Liver (tissue), 9 donors: ENCODE data around the gene KLK3. TPM values are rescaled to one million over a fixed set of nuclear protein-coding genes. Genes with fewer than 3 reads are reported as not detected.

ENCODE experiments used
- DNase-seq: peaks from one replicate; pipeline ENCODE4 v3.0.0-alpha.2; 2017; ENCODE audit warnings: low spot score
- H3K27ac ChIP-seq, 2 donors: one replicate each; pipeline ENCODE4 v1.7.0; 2013; ENCODE audit warnings: inconsistent platforms in 2 of 2, low read length in 2 of 2, control low read depth in 1 of 2, low read depth in 1 of 2, mild to moderate bottlenecking in 1 of 2
- H3K27me3 ChIP-seq, 4 donors: one replicate each; pipeline versions ENCODE4 v1.6.1 to v1.7.0; 2013; ENCODE audit warnings: low read length in 3 of 4, inconsistent platforms in 1 of 4, mild to moderate bottlenecking in 1 of 4, moderate library complexity in 1 of 4; ENCODE audit not compliant: control insufficient read depth in 4 of 4, insufficient read depth in 4 of 4
- H3K36me3 ChIP-seq, 4 donors: one replicate each; pipeline versions ENCODE4 v1.6.1 to v1.7.0; 2013; ENCODE audit warnings: low read length in 3 of 4, mild to moderate bottlenecking in 3 of 4, low read depth in 1 of 4, moderate library complexity in 1 of 4; ENCODE audit not compliant: control insufficient read depth in 4 of 4, insufficient read depth in 3 of 4
- H3K4me1 ChIP-seq, 4 donors: one replicate each; pipeline versions ENCODE4 v1.6.1 to v1.7.0; 2013; ENCODE audit warnings: low read length in 3 of 4, mild to moderate bottlenecking in 3 of 4, moderate library complexity in 1 of 4; ENCODE audit not compliant: control insufficient read depth in 4 of 4, insufficient read depth in 4 of 4
- H3K4me3 ChIP-seq, 3 donors: one replicate each; pipeline versions ENCODE4 v1.6.1 to v1.7.0; 2013; ENCODE audit warnings: low read length in 3 of 3, control low read depth in 1 of 3, low read depth in 1 of 3, mild to moderate bottlenecking in 1 of 3
- H3K9ac ChIP-seq, 2 donors: one replicate each; pipeline ENCODE4 v1.7.0; 2013; ENCODE audit warnings: low read length in 2 of 2, mild to moderate bottlenecking in 2 of 2, moderate library complexity in 2 of 2, control low read depth in 1 of 2, low read depth in 1 of 2
- H3K9me3 ChIP-seq, 4 donors: one replicate each; pipeline versions ENCODE4 v1.6.1 to v1.7.0; 2013; ENCODE audit warnings: low read length in 3 of 4; ENCODE audit not compliant: control insufficient read depth in 4 of 4
- ATF3 ChIP-seq: IDR thresholded peaks from 2 replicates; pipeline ENCODE4 v1.6.1; 2016; ENCODE audit warnings: antibody characterized with exemption
- CTCF ChIP-seq: fragments of 150-350 bp; IDR thresholded peaks from 2 replicates; pipeline ENCODE4 v1.5.1; 2017; ENCODE audit warnings: improper control_type of control experiment, low read depth, low read length; ENCODE audit not compliant: missing input control
- EGR1 ChIP-seq, 2 donors: IDR thresholded peaks; 2 replicates each; pipeline ENCODE4 v1.6.1; 2016 to 2018; ENCODE audit warnings: antibody characterized with exemption in 2 of 2, low read depth in 2 of 2
- FOXA1 ChIP-seq: IDR thresholded peaks from 2 replicates; pipeline ENCODE4 v1.6.1; 2016; ENCODE audit warnings: antibody characterized with exemption
- FOXA2 ChIP-seq: IDR thresholded peaks from 2 replicates; pipeline ENCODE4 v1.6.1; 2016; ENCODE audit warnings: antibody characterized with exemption
- GABPA ChIP-seq, 2 donors: IDR thresholded peaks in 1 of 2; conservative IDR thresholded peaks in 1 of 2; 2 replicates each; pipeline ENCODE4 v1.6.1; 2016; ENCODE audit warnings: antibody characterized with exemption in 2 of 2, mild to moderate bottlenecking in 1 of 2, moderate library complexity in 1 of 2
- HNF4A ChIP-seq, 2 donors: conservative IDR thresholded peaks; 2 replicates each; pipeline ENCODE4 v1.6.1; 2016; ENCODE audit warnings: antibody characterized with exemption in 2 of 2, mild to moderate bottlenecking in 2 of 2
- HNF4G ChIP-seq: IDR thresholded peaks from 2 replicates; pipeline ENCODE4 v1.6.1; 2016; ENCODE audit warnings: antibody characterized with exemption
- JUND ChIP-seq, 2 donors: IDR thresholded peaks; 2 replicates each; pipeline ENCODE4 v1.6.1; 2016; ENCODE audit warnings: antibody characterized with exemption in 2 of 2
- NR2F2 ChIP-seq: IDR thresholded peaks from 2 replicates; pipeline ENCODE4 v1.6.1; 2016; ENCODE audit warnings: antibody characterized with exemption
- RAD21 ChIP-seq, 2 donors: IDR thresholded peaks; 2 replicates each; pipeline ENCODE4 v1.6.1; 2016; ENCODE audit warnings: antibody characterized with exemption in 2 of 2, mild to moderate bottlenecking in 2 of 2
- RXRA ChIP-seq, 2 donors: IDR thresholded peaks; 2 replicates each; pipeline ENCODE4 v1.6.1; 2017 to 2018; ENCODE audit warnings: antibody characterized with exemption in 2 of 2, mild to moderate bottlenecking in 1 of 2
- SP1 ChIP-seq: IDR thresholded peaks from 2 replicates; pipeline ENCODE4 v1.6.1; 2018; ENCODE audit warnings: antibody characterized with exemption, mild to moderate bottlenecking
- TAF1 ChIP-seq: conservative IDR thresholded peaks from 2 replicates; pipeline ENCODE4 v1.6.1; 2016; ENCODE audit warnings: antibody characterized with exemption, mild to moderate bottlenecking
- YY1 ChIP-seq: IDR thresholded peaks from 2 replicates; pipeline ENCODE4 v1.6.1; 2016; ENCODE audit warnings: antibody characterized with exemption, mild to moderate bottlenecking
- ZBTB33 ChIP-seq: IDR thresholded peaks from 2 replicates; pipeline ENCODE4 v1.6.1; 2016; ENCODE audit warnings: antibody characterized with exemption
- WGBS: extraction: QIAGEN DNeasy Blood & Tissue Kit; methylation state at CpG from one replicate; pipeline ENCODE4 v1.1.7; 2013; 5-methylcytosine and 5-hydroxymethylcytosine counted together
- polyA plus RNA-seq, 2 donors: library from polyadenylated mRNA; stranded (reverse) in 1 of 2; unstranded in 1 of 2; fragments of 200-250 nt in 1 of 2; fragments of >200 nt in 1 of 2; fragmentation: Nextera tagmentation in 1 of 2; extraction: Ambion mirVana in 1 of 2; gene quantifications; one replicate each; pipeline versions ENCODE4 v1.2.1 to v1.2.3, GENCODE V29; 2013 to 2015
- total RNA-seq, 2 donors: library from RNA; depleted of rRNA; stranded (reverse); fragments of >200 nt; gene quantifications; one replicate each; pipeline ENCODE4 v1.2.3, GENCODE V29; 2014
- TF ChIP-seq, protein P1 (sequence below): IDR thresholded peaks from 2 replicates; pipeline ENCODE4 v1.6.1; 2016; ENCODE audit warnings: antibody characterized with exemption, mild to moderate bottlenecking
- TF ChIP-seq, protein P2 (sequence below): IDR thresholded peaks from 2 replicates; pipeline ENCODE4 v1.6.1; 2016; ENCODE audit warnings: antibody characterized with exemption
- donor health status: healthy.
- donor health status: healthy.
- donor health status: healthy.
- donor health status: healthy.
- donor health status: healthy.

Gene KLK3
- total and polyA plus RNA-seq, 4 donors, result not detected

DNA sequence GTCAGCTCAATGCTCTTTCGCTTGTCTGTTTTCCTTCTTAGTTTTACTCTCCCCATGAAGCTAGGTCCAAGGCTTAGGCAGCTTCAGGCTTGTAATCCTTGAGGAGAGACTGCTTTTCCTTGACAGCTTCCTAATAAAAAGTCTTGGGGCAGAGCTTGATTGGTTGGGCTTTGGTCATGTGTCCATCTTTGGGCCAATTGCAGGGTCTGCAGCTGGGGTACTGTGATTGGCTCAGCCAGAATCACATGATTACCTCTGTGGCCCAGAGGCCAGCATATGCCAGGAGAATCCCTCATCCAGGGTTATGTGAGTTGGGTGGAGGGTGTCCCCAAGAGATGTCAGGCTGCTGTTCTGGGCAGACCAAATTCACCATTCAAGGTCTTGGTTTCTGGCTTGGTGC is 39.3 kb upstream of the KLK3 start:
- no peak for DNase-seq
- Histone ChIP-seq H3K4me1 (no peaks in the 10 kb centered on the region), H3K27me3 (peaks cover 0 to 18% (median 13%) of the 10 kb centered on the region in 4 donors), H3K9ac (no peak overlapping the region), H3K9me3 (no peaks in the 10 kb centered on the region), H3K4me3 (no peak overlapping the region), H3K36me3 (no peaks in the 10 kb centered on the region), H3K27ac (no peak overlapping the region)
- WGBS, result 90% methylated on average over 1 of the region's 1 CpG
- TF ChIP-seq RXRA (IDR thresholded peaks at IDR 0.05), result no peak
- no peak for TF ChIP-seq ATF3
- no peak for TF ChIP-seq YY1
- TF ChIP-seq, protein P1, sequence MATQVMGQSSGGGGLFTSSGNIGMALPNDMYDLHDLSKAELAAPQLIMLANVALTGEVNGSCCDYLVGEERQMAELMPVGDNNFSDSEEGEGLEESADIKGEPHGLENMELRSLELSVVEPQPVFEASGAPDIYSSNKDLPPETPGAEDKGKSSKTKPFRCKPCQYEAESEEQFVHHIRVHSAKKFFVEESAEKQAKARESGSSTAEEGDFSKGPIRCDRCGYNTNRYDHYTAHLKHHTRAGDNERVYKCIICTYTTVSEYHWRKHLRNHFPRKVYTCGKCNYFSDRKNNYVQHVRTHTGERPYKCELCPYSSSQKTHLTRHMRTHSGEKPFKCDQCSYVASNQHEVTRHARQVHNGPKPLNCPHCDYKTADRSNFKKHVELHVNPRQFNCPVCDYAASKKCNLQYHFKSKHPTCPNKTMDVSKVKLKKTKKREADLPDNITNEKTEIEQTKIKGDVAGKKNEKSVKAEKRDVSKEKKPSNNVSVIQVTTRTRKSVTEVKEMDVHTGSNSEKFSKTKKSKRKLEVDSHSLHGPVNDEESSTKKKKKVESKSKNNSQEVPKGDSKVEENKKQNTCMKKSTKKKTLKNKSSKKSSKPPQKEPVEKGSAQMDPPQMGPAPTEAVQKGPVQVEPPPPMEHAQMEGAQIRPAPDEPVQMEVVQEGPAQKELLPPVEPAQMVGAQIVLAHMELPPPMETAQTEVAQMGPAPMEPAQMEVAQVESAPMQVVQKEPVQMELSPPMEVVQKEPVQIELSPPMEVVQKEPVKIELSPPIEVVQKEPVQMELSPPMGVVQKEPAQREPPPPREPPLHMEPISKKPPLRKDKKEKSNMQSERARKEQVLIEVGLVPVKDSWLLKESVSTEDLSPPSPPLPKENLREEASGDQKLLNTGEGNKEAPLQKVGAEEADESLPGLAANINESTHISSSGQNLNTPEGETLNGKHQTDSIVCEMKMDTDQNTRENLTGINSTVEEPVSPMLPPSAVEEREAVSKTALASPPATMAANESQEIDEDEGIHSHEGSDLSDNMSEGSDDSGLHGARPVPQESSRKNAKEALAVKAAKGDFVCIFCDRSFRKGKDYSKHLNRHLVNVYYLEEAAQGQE, result no peak
- TF ChIP-seq JUND (IDR thresholded peaks at IDR 0.05), result no peak
- no peak for TF ChIP-seq RAD21 (IDR thresholded peaks at IDR 0.05)
- TF ChIP-seq FOXA1, result no peak
- no peak for TF ChIP-seq FOXA2
- TF ChIP-seq ZBTB33, result no peak
- no peak for TF ChIP-seq CTCF
- TF ChIP-seq EGR1 (IDR thresholded peaks at IDR 0.05; ENCODE audit: low read depth in 2 of 2), result no peak
- TF ChIP-seq, protein P2, sequence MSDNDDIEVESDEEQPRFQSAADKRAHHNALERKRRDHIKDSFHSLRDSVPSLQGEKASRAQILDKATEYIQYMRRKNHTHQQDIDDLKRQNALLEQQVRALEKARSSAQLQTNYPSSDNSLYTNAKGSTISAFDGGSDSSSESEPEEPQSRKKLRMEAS, result no peak
- TF ChIP-seq NR2F2, result no peak
- TF ChIP-seq HNF4G, result no peak
- TF ChIP-seq GABPA (IDR thresholded peaks at IDR 0.05 in 1 of 2, conservative IDR thresholded peaks at IDR 0.05 in 1 of 2), result no peak
- no peak for TF ChIP-seq TAF1
- TF ChIP-seq SP1, result no peak
- TF ChIP-seq HNF4A (conservative IDR thresholded peaks at IDR 0.05), result no peak
